ENCODE results near the gene CSF1. TPM values are rescaled to one million over a fixed set of nuclear protein-coding genes. Genes with fewer than 3 reads are reported as not detected.
"Not testable (repeated sequence)": the region's sequence is repeated elsewhere in the genome, so short reads cannot be mapped to it uniquely, and the experiment has no call there.

CSF1 gene
- total RNA-seq (9.1 and 9.4 TPM in 2 replicates), polyA plus RNA-seq (13.5 and 19.1 TPM in 2 replicates)

GRCh38 chr1:109910123-109910962 is at the start of gene CSF1:
Gene CSF1, plus strand, starts transcription at chr1:109910849. Its CDS starts 175 bp downstream, at chr1:109911024.
- H3K9me2 ChIP-seq (replicated peaks; ENCODE audit: insufficient read depth), result no peaks in the 10 kb centered on the region
- H3K4me3 ChIP-seq, result peak within 1 kb of the TSS; percentile 85
- no peak for TF ChIP-seq EZH2 (IDR thresholded peaks at IDR 0.05; ENCODE audit: borderline replicate concordance)
- no peak for TF ChIP-seq EZH2phosphoT487 (IDR thresholded peaks at IDR 0.05; ENCODE audit: low read depth, severe bottlenecking, unreplicated experiment)
- no peak for TF ChIP-seq CTCF (IDR thresholded peaks at IDR 0.05; ENCODE audit: poor library complexity)
- peaks cover 3% of the 10 kb centered on the region for H3K27me3 ChIP-seq
- H3K9me3 ChIP-seq (ENCODE audit: low read depth), result no peaks in the 10 kb centered on the region
- DNase-seq (ENCODE audit: low spot score), result peak; percentile 84
- H3K4me2 ChIP-seq, result peak within 1 kb of the TSS; percentile 78
- H3K36me3 ChIP-seq (replicated peaks; ENCODE audit: insufficient read depth, low read depth), result no peaks in the 10 kb centered on the region
- no peak within 1 kb of the TSS for H3K27ac ChIP-seq
- peaks cover 27% of the 10 kb centered on the region for H3K79me2 ChIP-seq
- peaks cover 24% of the 10 kb centered on the region for H3K4me1 ChIP-seq (ENCODE audit: insufficient read depth)
- no peaks in the 10 kb centered on the region for H4K20me1 ChIP-seq (ENCODE audit: insufficient read depth, poor library complexity, severe bottlenecking)
- WGBS (ENCODE audit: low lambda C conversion rate, missing lambda C conversion rate), result 6% methylated on average over 38 of the region's 45 CpGs
- H2AFZ ChIP-seq, result peak within 1 kb of the TSS; percentile 46

- DNase-seq (ENCODE audit: low spot score); H4K20me1 ChIP-seq (ENCODE audit: insufficient read depth, poor library complexity, severe bottlenecking); H3K27ac ChIP-seq; H3K4me3 ChIP-seq; H3K36me3 ChIP-seq (replicated peaks; ENCODE audit: insufficient read depth, low read depth); H3K4me2 ChIP-seq; H3K9me2 ChIP-seq (replicated peaks; ENCODE audit: insufficient read depth); H2AFZ ChIP-seq; H3K9me3 ChIP-seq (ENCODE audit: low read depth); H3K4me1 ChIP-seq (ENCODE audit: insufficient read depth); H3K27me3 ChIP-seq; H3K79me2 ChIP-seq: not testable (repeated sequence)
- 90% methylated on average over 2 of the region's 2 CpGs for WGBS (ENCODE audit: low lambda C conversion rate, missing lambda C conversion rate)
Observed at GRCh38 chr1:109861616-109862015, 49.0 kb upstream of the CSF1 start.

- no peak overlapping the region for H3K4me2 ChIP-seq
- no peak overlapping the region for H2AFZ ChIP-seq
- H3K36me3 ChIP-seq (replicated peaks; ENCODE audit: insufficient read depth, low read depth), result no peaks in the 10 kb centered on the region
- H3K27ac ChIP-seq, result no peak overlapping the region
- no peaks in the 10 kb centered on the region for H3K79me2 ChIP-seq
- H3K4me1 ChIP-seq (ENCODE audit: insufficient read depth), result no peaks in the 10 kb centered on the region
- no peaks in the 10 kb centered on the region for H3K9me3 ChIP-seq (ENCODE audit: low read depth)
- no peak overlapping the region for H3K4me3 ChIP-seq
- TF ChIP-seq EZH2 (IDR thresholded peaks at IDR 0.05; ENCODE audit: borderline replicate concordance), result no peak
- no peak for TF ChIP-seq EZH2phosphoT487 (IDR thresholded peaks at IDR 0.05; ENCODE audit: low read depth, severe bottlenecking, unreplicated experiment)
- no peak for TF ChIP-seq CTCF (IDR thresholded peaks at IDR 0.05; ENCODE audit: poor library complexity)
- no peak for DNase-seq (ENCODE audit: low spot score)
- no peaks in the 10 kb centered on the region for H3K9me2 ChIP-seq (replicated peaks; ENCODE audit: insufficient read depth)
- H3K27me3 ChIP-seq, result no peaks in the 10 kb centered on the region
- no peaks in the 10 kb centered on the region for H4K20me1 ChIP-seq (ENCODE audit: insufficient read depth, poor library complexity, severe bottlenecking)
Observed at GRCh38 chr1:109863667-109864046, 47.0 kb upstream of the CSF1 start.

GRCh38 chr1:109864047-109864822 is 46.4 kb upstream of the CSF1 start:
- no peaks in the 10 kb centered on the region for H3K27me3 ChIP-seq
- no peaks in the 10 kb centered on the region for H3K79me2 ChIP-seq
- no peak overlapping the region for H3K27ac ChIP-seq
- TF ChIP-seq CTCF (IDR thresholded peaks at IDR 0.05; ENCODE audit: poor library complexity) (no peak), EZH2 (IDR thresholded peaks at IDR 0.05; ENCODE audit: borderline replicate concordance) (no peak), EZH2phosphoT487 (IDR thresholded peaks at IDR 0.05; ENCODE audit: low read depth, severe bottlenecking, unreplicated experiment) (no peak)
- H3K9me2 ChIP-seq (replicated peaks; ENCODE audit: insufficient read depth), result no peaks in the 10 kb centered on the region
- H3K9me3 ChIP-seq (ENCODE audit: low read depth), result no peaks in the 10 kb centered on the region
- H3K36me3 ChIP-seq (replicated peaks; ENCODE audit: insufficient read depth, low read depth), result no peaks in the 10 kb centered on the region
- no peaks in the 10 kb centered on the region for H3K4me1 ChIP-seq (ENCODE audit: insufficient read depth)
- H4K20me1 ChIP-seq (ENCODE audit: insufficient read depth, poor library complexity, severe bottlenecking), result no peaks in the 10 kb centered on the region
- no peak overlapping the region for H3K4me2 ChIP-seq
- no peak overlapping the region for H3K4me3 ChIP-seq
- H2AFZ ChIP-seq, result no peak overlapping the region
- WGBS (ENCODE audit: low lambda C conversion rate, missing lambda C conversion rate), result 93% methylated on average over 5 of the region's 5 CpGs
- no peak for DNase-seq (ENCODE audit: low spot score)
